ENCODE data around the gene TOR2A.
A peak's percentile ranks its signal among the peaks of the same experiment; 100 is the strongest.

The TOR2A gene

DNA sequence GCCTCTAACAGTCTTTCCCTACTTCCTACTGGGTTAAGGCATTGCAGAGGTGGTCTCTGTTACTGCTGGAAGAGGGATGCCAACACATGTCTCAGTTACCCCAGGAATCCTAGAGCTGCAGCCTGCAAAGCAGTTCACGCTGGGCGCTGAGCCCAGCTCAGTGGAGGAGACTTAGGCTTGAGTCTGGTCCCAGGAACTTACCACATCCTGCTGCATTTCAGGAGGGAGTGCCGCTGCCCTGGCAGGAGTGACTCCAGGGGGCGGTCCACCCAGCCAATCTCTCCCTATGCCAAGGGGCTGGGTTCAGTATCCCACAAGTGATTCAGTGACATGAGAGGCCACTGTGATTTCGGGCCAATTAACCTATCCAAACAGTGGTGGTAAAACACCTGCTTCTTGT, 11.7 kb downstream of the TOR2A start:
- Histone ChIP-seq H3K9ac (ENCODE audit: low read depth, low read length) (no peak overlapping the region), H3K4me3 (ENCODE audit: low read length) (no peak overlapping the region), H3K36me3 (ENCODE audit: insufficient read depth, low read depth, low read length) (no peaks in the 10 kb centered on the region), H3K4me1 (ENCODE audit: insufficient read depth, low read length) (no peaks in the 10 kb centered on the region), H3K27ac (ENCODE audit: low read length) (no peak overlapping the region), H3K27me3 (ENCODE audit: insufficient read depth, low read length) (no peaks in the 10 kb centered on the region), H3K9me3 (ENCODE audit: insufficient read depth, low read depth, low read length) (no peaks in the 10 kb centered on the region)

DNA sequence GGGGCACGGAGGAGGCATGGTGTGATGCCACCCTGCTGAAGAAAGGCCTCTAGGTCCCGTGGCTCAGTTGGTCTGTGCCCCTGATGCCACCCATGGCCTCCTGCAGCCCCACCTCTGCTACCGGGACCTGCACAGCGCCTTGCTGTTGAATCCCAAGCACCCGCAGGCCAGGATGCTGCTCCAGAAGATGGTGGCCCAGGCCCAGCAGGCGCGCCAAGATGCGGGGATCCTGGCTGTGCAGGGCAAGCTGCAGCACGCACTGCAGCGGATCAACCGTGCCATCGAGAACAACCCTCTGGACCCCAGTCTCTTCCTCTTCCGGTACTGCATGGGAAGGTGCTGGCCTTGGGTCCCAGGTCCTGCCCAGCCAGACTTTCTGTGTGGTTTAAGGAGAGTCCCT, 12.1 kb downstream of the TOR2A start:
- Histone ChIP-seq H3K9me3 (ENCODE audit: insufficient read depth, low read depth, low read length) (no peaks in the 10 kb centered on the region), H3K4me1 (ENCODE audit: insufficient read depth, low read length) (no peaks in the 10 kb centered on the region), H3K36me3 (ENCODE audit: insufficient read depth, low read depth, low read length) (no peaks in the 10 kb centered on the region), H3K27me3 (ENCODE audit: insufficient read depth, low read length) (no peaks in the 10 kb centered on the region), H3K27ac (ENCODE audit: low read length) (no peak overlapping the region), H3K9ac (ENCODE audit: low read depth, low read length) (no peak overlapping the region), H3K4me3 (ENCODE audit: low read length) (no peak overlapping the region)

DNA sequence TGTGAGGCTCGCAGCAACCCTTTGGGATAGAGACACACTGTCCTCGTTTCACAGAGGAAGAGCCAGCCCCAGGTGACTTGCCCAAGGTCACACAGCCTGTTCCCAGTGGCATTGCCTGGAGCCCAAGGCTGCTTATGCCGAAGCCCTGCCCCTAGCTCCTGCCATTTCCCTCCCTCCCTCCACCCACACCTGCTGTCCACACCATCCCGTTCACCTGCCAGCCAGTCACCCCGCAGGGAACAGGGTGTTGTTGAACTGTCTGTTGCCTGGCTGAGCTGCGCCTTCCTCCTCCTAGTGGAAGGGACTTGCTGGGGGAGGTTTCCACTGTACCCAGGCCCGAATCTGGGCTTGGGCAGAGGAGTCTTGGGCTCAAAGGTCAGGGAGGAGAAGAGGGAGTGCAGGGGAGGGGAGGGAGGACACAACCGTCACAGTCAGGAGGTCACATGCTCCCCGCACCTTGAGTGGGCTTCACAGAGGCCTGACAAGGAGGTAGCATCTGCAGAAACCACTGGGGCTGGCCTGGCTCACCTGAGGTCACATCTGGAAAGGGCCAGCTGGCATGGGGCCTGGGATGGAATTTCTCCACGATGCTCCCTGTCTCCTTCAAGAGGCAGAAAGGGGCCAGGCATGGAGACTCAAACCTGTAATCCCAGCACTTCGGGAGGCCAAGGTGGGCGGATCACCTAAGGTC, 12.9 kb downstream of the TOR2A start:
- Histone ChIP-seq H3K9me3 (ENCODE audit: insufficient read depth, low read depth, low read length) (no peaks in the 10 kb centered on the region), H3K9ac (ENCODE audit: low read depth, low read length) (no peak overlapping the region), H3K27ac (ENCODE audit: low read length) (no peak overlapping the region), H3K4me1 (ENCODE audit: insufficient read depth, low read length) (no peaks in the 10 kb centered on the region), H3K27me3 (ENCODE audit: insufficient read depth, low read length) (no peaks in the 10 kb centered on the region), H3K4me3 (ENCODE audit: low read length) (no peak overlapping the region), H3K36me3 (ENCODE audit: insufficient read depth, low read depth, low read length) (no peaks in the 10 kb centered on the region)

DNA sequence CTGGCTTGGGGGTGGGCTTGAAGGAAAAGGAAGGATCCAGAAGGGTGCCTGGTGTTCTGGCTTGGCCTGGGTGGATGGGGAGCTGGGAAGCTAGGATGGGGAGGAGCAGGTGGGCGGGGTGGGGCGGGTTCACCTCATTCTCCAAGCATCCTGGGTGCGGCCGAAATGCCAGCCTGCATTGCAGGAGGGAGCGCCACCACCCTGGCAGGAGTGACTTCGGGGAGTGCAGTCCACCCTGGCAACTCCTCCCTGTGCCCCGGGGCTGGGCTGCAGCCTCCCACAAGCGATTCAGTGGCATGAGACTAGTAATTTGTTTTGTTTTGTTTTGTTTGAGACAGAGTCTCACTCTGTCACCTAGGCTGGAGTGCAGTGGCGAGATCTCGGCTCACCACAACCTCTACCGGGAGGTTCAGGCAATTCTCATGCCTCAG, 13.7 kb downstream of the TOR2A start:
- no peaks in the 10 kb centered on the region for H3K36me3 ChIP-seq (ENCODE audit: insufficient read depth, low read depth, low read length)
- H3K9ac ChIP-seq (ENCODE audit: low read depth, low read length): no peak overlapping the region
- no peaks in the 10 kb centered on the region for H3K9me3 ChIP-seq (ENCODE audit: insufficient read depth, low read depth, low read length)
- no peaks in the 10 kb centered on the region for H3K4me1 ChIP-seq (ENCODE audit: insufficient read depth, low read length)
- H3K27me3 ChIP-seq (ENCODE audit: insufficient read depth, low read length): no peaks in the 10 kb centered on the region
- no peak overlapping the region for H3K4me3 ChIP-seq (ENCODE audit: low read length)
- H3K27ac ChIP-seq (ENCODE audit: low read length): no peak overlapping the region

DNA sequence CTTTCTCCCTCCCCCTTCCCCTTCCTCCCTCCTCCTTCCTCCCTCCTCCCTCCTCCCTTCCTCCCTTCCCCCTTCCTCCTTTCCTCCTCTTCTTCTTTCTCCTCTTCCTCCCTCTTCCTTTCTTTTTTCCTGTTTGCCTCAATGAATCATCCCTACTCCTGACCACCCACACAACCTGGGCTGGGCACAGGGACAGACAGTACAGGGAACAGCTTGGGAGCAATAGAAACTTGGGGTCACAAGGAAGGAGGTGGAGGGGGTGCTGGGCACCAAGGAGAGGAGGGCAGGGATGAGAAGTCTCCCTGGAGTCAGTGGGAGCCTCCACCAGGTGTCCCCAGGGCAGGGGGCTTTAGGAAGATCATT, 14.2 kb downstream of the TOR2A start:
- Histone ChIP-seq H3K4me1 (ENCODE audit: insufficient read depth, low read length) (no peaks in the 10 kb centered on the region), H3K36me3 (ENCODE audit: insufficient read depth, low read depth, low read length) (no peaks in the 10 kb centered on the region), H3K27me3 (ENCODE audit: insufficient read depth, low read length) (no peaks in the 10 kb centered on the region), H3K4me3 (ENCODE audit: low read length) (no peak overlapping the region), H3K27ac (ENCODE audit: low read length) (no peak overlapping the region), H3K9me3 (ENCODE audit: insufficient read depth, low read depth, low read length) (no peaks in the 10 kb centered on the region), H3K9ac (ENCODE audit: low read depth, low read length) (no peak overlapping the region)

DNA sequence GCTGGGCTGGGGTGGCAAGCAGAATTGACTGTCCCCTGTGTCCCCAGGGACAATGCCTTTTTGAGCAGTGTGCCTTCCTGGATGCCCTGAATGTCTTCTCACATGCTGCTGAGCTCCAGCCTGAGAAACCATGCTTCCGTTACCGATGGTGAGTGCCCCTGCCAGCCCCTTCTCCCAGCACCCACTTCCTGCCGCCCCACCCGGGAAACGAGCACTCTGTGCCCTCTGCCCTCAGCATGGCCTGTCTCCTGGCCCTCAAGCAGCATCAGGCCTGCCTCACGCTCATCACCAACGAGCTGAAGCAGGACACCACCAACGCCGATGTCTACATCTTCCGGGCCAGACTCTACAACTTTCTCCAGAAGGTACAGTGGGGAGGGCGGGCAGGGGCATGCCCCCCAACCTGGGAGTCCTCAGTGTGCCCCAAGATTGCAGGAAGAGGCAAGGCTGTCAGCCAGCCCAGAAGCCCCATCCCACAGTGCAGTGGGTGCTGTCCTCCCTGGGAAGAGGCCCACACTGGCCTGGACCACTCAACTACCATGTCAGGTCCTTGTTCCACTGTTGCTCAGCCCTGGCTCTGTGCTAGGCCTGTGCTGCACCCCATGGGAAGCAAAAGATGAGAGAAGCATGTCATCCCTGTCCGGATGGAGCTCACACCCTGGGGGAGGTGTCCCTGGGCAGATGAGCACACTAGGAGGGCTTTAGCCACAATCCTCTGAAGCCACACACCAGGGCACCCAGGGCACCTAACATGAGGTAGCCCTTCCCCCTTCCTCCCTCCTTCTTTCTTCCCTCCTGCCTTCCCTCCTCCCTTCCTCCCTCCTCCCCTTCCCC, 14.8 kb downstream of the TOR2A start:
- H3K9me3 ChIP-seq (ENCODE audit: insufficient read depth, low read depth, low read length): no peaks in the 10 kb centered on the region
- no peaks in the 10 kb centered on the region for H3K27me3 ChIP-seq (ENCODE audit: insufficient read depth, low read length)
- H3K4me1 ChIP-seq (ENCODE audit: insufficient read depth, low read length): no peaks in the 10 kb centered on the region
- H3K4me3 ChIP-seq (ENCODE audit: low read length): no peak overlapping the region
- no peak overlapping the region for H3K9ac ChIP-seq (ENCODE audit: low read depth, low read length)
- H3K36me3 ChIP-seq (ENCODE audit: insufficient read depth, low read depth, low read length): no peaks in the 10 kb centered on the region
- no peak overlapping the region for H3K27ac ChIP-seq (ENCODE audit: low read length)

DNA sequence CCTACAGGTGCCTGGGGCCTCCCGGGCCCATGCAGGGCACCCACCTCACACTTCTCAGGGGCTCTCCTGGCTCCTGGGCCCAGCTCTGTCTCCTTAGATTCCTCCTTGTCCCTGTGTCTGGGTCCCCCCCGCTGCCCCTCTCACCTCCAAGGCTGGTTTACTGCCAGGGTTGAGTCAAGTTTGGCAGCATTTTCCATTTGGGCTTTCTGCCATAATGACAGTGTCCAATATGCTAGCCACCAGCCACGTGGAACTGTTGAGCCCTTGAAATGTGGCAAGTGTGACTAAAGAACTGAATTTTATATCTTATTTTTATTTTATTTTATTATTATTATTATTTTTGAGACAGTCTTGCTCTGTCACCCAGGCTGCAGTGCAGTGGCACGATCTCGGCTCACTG, 17.3 kb downstream of the TOR2A start:
- Histone ChIP-seq H3K36me3 (ENCODE audit: insufficient read depth, low read depth, low read length) (no peaks in the 10 kb centered on the region), H3K9ac (ENCODE audit: low read depth, low read length) (no peak overlapping the region), H3K27ac (ENCODE audit: low read length) (no peak overlapping the region), H3K27me3 (ENCODE audit: insufficient read depth, low read length) (peaks cover 3% of the 10 kb centered on the region; the same call in 1 of the 2 replicates), H3K4me1 (ENCODE audit: insufficient read depth, low read length) (0 out of 2 replicates have a peak, but pooled peaks cover 4% of the 10 kb centered on the region), H3K9me3 (ENCODE audit: insufficient read depth, low read depth, low read length) (no peaks in the 10 kb centered on the region), H3K4me3 (ENCODE audit: low read length) (no peak overlapping the region)

DNA sequence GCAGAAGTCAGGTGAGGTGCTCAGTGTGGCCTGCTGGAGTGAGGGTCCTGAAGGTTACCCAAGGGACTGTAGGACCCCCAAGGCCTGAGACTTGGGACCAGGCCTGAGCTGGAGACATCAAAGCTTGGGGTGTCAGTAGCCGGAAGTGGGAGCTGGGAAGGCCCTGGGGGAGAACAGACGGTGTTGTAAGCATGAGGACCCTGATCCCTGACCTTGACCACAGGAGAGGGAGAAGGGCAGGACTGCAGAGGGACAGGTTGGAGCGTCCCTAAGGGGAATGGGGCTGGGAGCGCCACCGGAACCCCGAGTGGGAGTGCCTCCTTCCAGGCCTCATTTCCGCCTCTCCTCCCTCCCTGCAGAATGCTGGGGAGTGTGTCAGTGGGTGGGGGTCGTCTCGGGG, 18.7 kb downstream of the TOR2A start:
- H3K27ac ChIP-seq (ENCODE audit: low read length): no peak overlapping the region
- 0 out of 2 replicates have a peak, but pooled peaks cover 5% of the 10 kb centered on the region for H3K4me1 ChIP-seq (ENCODE audit: insufficient read depth, low read length)
- no peaks in the 10 kb centered on the region for H3K9me3 ChIP-seq (ENCODE audit: insufficient read depth, low read depth, low read length)
- H3K27me3 ChIP-seq (ENCODE audit: insufficient read depth, low read length): peaks cover 3% of the 10 kb centered on the region; the same call in 1 of the 2 replicates
- H3K36me3 ChIP-seq (ENCODE audit: insufficient read depth, low read depth, low read length): no peaks in the 10 kb centered on the region
- peak overlapping the region; percentile 81; the same call in 1 of the 2 replicates for H3K4me3 ChIP-seq (ENCODE audit: low read length)
- H3K9ac ChIP-seq (ENCODE audit: low read depth, low read length): no peak overlapping the region

DNA sequence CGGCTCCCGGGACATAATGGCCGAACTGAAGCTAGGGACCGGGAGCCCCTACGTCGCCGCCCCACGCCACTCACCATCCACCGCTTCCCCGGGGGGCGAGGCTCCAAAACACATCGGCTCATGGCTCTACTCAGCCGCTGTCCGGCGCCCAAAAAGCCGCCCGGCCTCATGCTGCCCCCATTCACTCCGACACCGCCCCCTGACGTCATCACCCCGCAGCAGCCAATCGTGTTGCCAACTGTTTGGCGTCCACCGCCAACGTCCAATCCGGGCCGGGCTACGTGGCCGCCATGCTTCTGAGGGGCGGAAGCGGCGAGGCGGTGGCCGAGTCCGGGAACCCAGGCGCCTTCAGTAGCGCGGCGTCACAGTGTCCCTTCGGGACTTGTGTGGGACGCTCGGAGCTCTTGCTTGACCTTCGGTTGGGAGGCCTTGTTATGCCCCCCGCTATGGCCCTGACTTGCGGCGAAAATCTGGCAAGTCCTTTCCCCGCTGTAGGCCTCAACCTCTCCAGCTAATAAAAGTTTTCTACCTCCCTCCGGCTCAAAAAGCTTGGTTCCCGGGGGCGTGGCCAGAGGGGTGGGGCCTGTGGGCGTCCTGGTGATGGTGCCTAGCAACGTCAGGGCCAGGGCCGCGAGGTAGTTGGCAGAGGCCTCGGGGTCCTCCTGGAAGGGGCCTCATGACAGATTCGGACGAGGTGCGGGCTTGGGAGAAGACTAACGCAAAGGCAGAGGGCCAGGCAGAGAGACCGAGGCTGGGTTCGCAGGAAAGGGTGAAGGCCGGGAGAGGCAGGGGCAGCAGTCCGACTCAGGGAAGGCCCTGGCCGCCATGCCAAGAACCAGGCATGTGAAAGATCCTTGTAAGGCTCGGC, 19.4 kb downstream of the TOR2A start, which contains the start of the genes PTRH1 and TTC16:
Gene PTRH1 (minus strand): TSS at position 194 of the 868 bp plus-strand sequence. CDS start 24 bp downstream, at position 170.
Gene TTC16 (plus strand): TSS at position 610 of the 868 bp plus-strand sequence. CDS start 67 bp downstream, at position 677.
- Histone ChIP-seq H3K9ac (ENCODE audit: low read depth, low read length) (peak within 1 kb of the TSS; percentile 61; the same call in 1 of the 2 replicates), H3K27ac (ENCODE audit: low read length) (no peak within 1 kb of the TSS), H3K36me3 (ENCODE audit: insufficient read depth, low read depth, low read length) (no peaks in the 10 kb centered on the region), H3K9me3 (ENCODE audit: insufficient read depth, low read depth, low read length) (no peaks in the 10 kb centered on the region), H3K4me3 (ENCODE audit: low read length) (peak within 1 kb of the TSS; percentile 81), H3K4me1 (ENCODE audit: insufficient read depth, low read length) (0 out of 2 replicates have a peak, but pooled peaks cover 8% of the 10 kb centered on the region), H3K27me3 (ENCODE audit: insufficient read depth, low read length) (peaks cover 3% of the 10 kb centered on the region; the same call in 1 of the 2 replicates)

DNA sequence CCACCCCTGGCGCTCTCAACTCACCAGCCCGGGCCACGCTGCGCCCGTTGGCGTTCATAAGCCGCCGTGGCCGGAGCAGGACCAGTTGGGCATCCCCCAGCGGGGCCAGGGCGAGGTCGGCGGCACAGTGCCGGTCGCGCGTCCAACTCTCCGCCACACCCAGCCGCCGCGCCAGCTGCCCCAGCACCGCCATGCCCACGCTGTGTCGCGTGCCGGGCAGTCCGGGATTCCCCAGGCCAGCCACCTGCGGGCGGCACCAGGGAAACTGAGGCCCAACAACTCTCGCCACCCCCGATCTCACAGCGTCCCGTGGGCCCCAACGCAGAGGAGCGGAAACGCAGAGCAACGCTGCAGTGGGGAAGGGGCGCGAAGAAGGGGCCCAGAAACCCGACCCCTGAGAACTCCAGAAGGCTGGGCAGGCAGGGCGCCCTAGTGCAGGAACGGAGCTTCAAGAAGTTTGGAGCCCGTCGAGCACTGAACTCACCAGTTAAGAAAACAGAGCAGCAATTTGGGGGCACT, 20.1 kb downstream of the TOR2A start:
- peak overlapping the region; percentile 81 for H3K4me3 ChIP-seq (ENCODE audit: low read length)
- H3K9me3 ChIP-seq (ENCODE audit: insufficient read depth, low read depth, low read length): no peaks in the 10 kb centered on the region
- 0 out of 2 replicates have a peak, but pooled peaks cover 8% of the 10 kb centered on the region for H3K4me1 ChIP-seq (ENCODE audit: insufficient read depth, low read length)
- no peak overlapping the region for H3K27ac ChIP-seq (ENCODE audit: low read length)
- no peaks in the 10 kb centered on the region for H3K36me3 ChIP-seq (ENCODE audit: insufficient read depth, low read depth, low read length)
- H3K27me3 ChIP-seq (ENCODE audit: insufficient read depth, low read length): peaks cover 3% of the 10 kb centered on the region; the same call in 1 of the 2 replicates
- peak overlapping the region; percentile 61; the same call in 1 of the 2 replicates for H3K9ac ChIP-seq (ENCODE audit: low read depth, low read length)

Measured in iPS-20b (cell line).